GM18909 (cell line): ENCODE data around the gene UBXN11.

Source experiments
- ATAC-seq: cut with Tn5 transposase; IDR thresholded peaks from one replicate; pipeline ENCODE4 v1.9.1; 2021; ENCODE audit warnings: mild to moderate bottlenecking; ENCODE audit not compliant: unreplicated experiment, poor library complexity

The UBXN11 gene

GRCh38 chr1:26306290-26307229 lies at the start of gene UBXN11:
Gene UBXN11, minus strand, starts transcription at chr1:26306636. Its CDS starts 3,753 bp downstream, at chr1:26302883.
- ATAC-seq = peak; percentile 97

- ATAC-seq = no peak
Measured at GRCh38 chr1:26356106-26356505, 49.7 kb upstream of the UBXN11 start.

DNA sequence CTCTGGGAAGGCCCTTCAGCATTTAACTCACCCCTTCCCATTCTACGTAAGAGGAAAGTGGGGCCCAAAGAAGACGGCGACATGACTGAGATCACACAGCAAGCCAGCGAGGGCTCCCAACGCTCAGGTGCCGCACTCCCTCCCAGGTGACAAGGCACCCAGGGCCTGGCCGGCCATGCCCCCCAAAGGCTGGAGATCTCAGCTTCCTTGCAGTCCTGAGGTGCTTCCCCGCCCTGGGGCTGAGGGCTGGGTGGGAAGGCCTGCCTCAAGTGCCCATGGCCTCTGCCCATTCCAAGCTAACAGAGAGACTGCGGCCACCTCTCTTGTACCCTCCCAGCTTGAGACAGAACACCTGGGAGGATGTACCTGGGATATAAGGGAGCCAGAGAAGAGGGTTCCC lies 48.5 kb upstream of the UBXN11 start:
- ATAC-seq = no peak

DNA sequence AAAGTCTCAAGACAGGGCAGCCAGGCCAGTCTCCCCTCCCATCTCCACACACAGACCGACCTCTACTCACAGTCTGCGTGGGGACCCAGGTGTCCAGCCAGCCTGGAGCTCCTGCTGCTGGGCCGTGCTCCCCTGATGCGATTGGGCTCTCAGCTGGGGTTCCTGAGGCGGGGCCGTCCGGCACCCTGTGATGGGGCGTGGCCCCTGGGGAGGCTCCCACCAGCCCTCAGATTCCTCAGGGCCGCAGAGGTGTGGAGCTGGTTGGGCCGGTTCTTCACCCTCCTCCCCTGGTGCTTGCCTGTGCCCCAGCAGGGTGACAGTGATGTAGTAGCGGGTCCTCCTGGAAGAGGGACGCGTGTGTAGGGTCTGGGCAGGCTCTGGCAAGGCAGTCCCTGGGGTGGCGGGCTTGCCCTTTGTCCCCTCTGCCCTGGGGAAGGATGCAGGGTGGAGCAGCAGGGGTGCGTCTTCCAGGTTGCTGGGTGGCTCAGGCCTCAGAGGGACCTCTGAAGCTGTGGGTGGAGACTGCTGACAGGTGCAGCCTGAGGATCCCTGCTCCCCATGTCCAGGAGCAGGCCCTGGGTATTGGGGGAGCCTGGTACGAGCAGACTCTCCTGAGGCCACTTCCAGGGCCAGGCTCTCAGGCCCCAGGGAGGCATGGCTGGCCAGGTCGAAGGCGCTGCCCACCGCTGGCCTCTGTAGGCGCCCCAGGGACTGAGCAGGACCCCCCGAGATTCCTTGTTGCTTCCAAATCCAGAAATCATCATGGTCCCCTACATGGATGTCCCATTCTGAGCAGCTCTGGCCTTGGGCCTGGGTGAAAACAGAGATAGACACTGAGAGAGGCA lies 47.8 kb upstream of the UBXN11 start, which contains the start of gene CRYBG2:
CRYBG2 (minus strand) TSS at position 155 of the 845 bp plus-strand sequence. CDS start 7,473 bp downstream, outside the sequence.
- no peak for ATAC-seq

DNA sequence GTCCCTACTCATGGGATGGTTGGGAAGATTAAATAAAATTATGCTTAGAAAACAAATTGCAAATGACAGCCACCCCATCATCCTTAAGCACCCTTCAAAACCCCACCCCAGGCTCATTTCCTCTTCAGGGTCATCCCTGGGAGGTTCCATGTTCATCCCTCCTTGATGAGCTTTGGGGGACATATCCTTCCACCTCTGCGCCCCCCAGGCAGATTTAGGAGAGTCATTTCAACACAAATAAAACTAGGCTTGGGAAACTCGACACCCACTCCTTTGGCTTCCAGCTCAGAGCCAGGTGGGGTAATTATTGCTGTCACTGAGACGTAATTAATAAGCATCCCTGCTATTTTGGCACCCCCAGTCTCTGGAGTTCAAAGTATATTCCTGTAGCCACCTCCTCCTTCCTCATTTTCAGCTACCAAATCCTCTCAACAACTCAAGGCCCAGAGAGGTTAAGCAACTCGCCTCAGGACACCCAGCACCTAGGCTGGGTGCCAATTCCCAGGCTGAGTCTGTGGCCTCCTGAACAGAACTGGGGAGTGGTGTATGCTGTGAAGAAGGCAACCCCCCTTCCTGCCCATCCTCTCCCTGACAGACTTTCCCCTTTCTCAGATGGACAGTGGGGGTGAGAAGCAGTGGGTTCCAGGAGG lies 46.9 kb upstream of the UBXN11 start:
- no peak for ATAC-seq

- no peak for ATAC-seq
Measured at GRCh38 chr1:26352338-26352679, 45.9 kb upstream of the UBXN11 start.

- no peak for ATAC-seq
Measured at GRCh38 chr1:26351590-26352337, 45.3 kb upstream of the UBXN11 start.

DNA sequence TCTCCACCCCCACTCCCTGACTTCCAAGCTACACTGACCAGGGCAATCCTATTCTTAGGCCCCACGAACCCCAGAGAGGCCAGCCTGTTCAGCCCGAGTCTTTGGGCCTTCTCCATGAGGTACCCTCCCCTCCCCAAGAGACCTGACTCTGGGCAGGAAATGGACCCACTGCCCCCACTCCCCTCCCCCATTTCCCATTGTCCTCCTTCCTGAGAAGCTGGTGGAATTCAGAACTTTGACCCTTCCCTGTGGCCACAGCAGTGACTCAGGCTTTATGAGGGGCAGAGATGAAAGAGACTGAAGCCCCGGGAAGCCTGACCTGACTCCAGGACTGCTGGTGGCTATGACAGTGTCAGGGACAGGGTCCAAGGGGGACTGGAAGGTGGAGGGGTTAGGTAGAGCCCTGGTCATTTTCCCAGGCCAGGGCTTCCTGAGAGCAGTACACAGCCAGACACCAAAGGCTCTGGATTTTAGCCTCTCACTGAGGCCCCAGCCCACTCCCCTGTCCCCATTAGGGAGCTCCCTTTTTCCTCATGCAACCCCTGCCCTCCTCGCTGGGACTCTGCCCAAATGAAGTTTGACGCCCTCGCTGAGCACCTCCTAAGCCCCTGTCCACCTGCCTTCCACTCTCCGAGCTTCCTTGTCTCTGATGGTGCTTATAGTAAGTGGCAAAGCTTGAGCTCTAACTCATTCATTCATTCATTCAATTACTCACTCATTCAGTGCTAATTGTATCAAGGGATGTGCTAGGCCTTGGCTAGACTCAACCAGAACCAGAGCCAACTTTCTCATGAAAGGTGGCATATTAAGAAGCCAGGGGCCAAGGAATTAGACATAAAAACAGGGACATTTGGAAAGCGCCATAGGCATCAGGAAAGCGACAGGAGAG lies 44.5 kb upstream of the UBXN11 start:
- no peak for ATAC-seq

GRCh38 chr1:26350343-26350700 lies 43.9 kb upstream of the UBXN11 start:
- no peak for ATAC-seq

- ATAC-seq = no peak
Measured at GRCh38 chr1:26349877-26350244, 43.4 kb upstream of the UBXN11 start.

DNA sequence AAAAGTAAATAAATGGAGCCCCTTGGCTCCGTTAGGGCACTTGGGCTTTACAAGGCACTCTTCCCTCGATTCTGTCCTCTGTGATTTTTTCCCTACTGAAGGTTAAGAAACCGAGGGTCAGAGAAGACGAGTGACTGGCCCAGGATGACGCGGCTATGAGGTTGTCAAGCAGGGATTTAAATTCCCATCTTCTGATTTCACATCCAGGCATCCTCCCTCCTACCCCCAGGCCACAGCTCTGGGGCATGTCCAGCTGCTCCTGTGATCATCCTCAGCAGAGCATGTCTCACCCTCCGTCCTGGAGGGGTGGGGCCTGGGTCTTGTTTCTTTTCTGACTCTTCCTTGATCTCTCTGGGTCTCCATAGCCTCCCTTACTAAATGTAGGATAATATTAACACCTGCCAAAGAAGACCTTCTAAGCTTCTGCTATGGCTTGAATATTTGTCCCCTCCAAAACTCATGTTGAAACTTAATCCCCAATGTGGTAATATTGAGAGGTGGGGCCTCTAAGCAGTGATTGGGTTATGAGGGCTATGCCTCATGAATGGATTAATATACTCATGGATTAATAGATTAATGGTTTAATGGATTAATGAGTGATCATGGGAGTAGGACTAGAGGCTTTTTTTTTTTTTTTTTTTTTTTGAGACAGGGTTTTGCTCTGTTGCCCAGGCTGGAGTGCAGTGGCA lies 42.9 kb upstream of the UBXN11 start:
- no peak for ATAC-seq

GRCh38 chr1:26346274-26347033 lies 40.0 kb upstream of the UBXN11 start:
- ATAC-seq = no peak

DNA sequence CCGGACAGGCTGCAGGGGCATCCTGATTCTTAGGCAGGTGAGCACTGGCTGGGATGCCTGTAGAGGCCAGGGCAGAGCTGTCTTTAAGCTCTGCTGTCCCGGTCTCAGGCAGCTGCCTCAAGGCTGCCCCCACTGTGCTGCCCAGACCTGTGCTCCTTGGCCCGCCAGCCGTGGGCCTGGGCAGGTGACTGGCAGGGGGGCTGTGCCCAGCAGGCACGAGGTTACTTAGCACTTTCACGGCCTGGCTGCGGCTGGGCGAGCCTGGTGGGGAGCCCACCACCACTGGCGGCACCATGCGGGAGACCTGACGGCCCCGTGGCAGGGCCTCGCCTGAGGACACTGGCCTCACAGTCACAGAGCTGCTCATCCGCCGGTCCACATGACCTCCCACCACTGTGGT lies 39.3 kb upstream of the UBXN11 start:
- no peak for ATAC-seq

- ATAC-seq = no peak
Measured at GRCh38 chr1:26344147-26344920, 37.9 kb upstream of the UBXN11 start.

- ATAC-seq = no peak
Measured at GRCh38 chr1:26340047-26340481, 33.6 kb upstream of the UBXN11 start.

GRCh38 chr1:26338670-26339069 lies 32.2 kb upstream of the UBXN11 start:
- ATAC-seq = no peak

- ATAC-seq = no peak
Measured at GRCh38 chr1:26337625-26338024, 31.2 kb upstream of the UBXN11 start.
